Neural progenitor cell (in vitro differentiated cells): ENCODE data around the gene PCNX4. TPM values are rescaled to one million over a fixed set of nuclear protein-coding genes. Genes with fewer than 3 reads are reported as not detected.

Source experiments
- DNase-seq: peaks from one replicate; pipeline ENCODE4 v3.0.0-alpha.2; 2016; ENCODE audit warnings: low spot score
- H2AFZ ChIP-seq: fragments of 200-600 bp; sonication (generic); replicated peaks from 2 replicates; pipeline ENCODE4 v1.6.1; 2016; ENCODE audit warnings: antibody characterized with exemption
- H3F3A ChIP-seq: fragments of 200-600 bp; sonication (generic); 2 replicates; pipeline ENCODE4 v1.6.1; 2016; ENCODE audit warnings: antibody characterized with exemption, low read depth
- H3K27ac ChIP-seq: fragments of 200-600 bp; sonication (generic); 2 replicates; pipeline ENCODE4 v1.5.1; 2016; ENCODE audit warnings: mild to moderate bottlenecking
- H3K27me3 ChIP-seq: fragments of 200-600 bp; sonication (generic); 2 replicates; pipeline ENCODE4 v1.6.1; 2016; ENCODE audit warnings: mild to moderate bottlenecking, moderate library complexity
- H3K36me3 ChIP-seq: fragments of 200-600 bp; sonication (generic); 2 replicates; pipeline ENCODE4 v1.5.1; 2016
- H3K4me1 ChIP-seq: fragments of 200-600 bp; sonication (generic); 2 replicates; pipeline ENCODE4 v1.6.1; 2016; ENCODE audit warnings: mixed run types
- H3K4me2 ChIP-seq: fragments of 200-600 bp; sonication (generic); 2 replicates; pipeline ENCODE4 v1.6.1; 2016
- H3K4me3 ChIP-seq: fragments of 200-600 bp; sonication (generic); 2 replicates; pipeline ENCODE4 v1.5.1; 2016
- H3K79me2 ChIP-seq: fragments of 200-600 bp; sonication (generic); 2 replicates; pipeline ENCODE4 v1.6.1; 2016; ENCODE audit warnings: low read depth
- H3K9ac ChIP-seq: fragments of 200-600 bp; sonication (generic); 2 replicates; pipeline ENCODE4 v1.6.1; 2016
- H3K9me3 ChIP-seq: fragments of 200-600 bp; sonication (generic); 2 replicates; pipeline ENCODE4 v1.5.1; 2016; ENCODE audit warnings: low read depth
- H4K20me1 ChIP-seq: fragments of 200-600 bp; sonication (generic); 2 replicates; pipeline ENCODE4 v1.6.1; 2016; ENCODE audit warnings: low read depth
- H3K27ac Mint-ChIP-seq: 3 replicates; pipeline ENCODE4 v1.8.0; 2021; ENCODE audit warnings: mixed read lengths
- H3K27me3 Mint-ChIP-seq: 2 replicates; pipeline ENCODE4 v1.8.0; 2022; ENCODE audit warnings: low read depth, mild to moderate bottlenecking, inconsistent platforms, moderate library complexity, mixed read lengths; ENCODE audit not compliant: insufficient read depth
- H3K36me3 Mint-ChIP-seq: 3 replicates; pipeline ENCODE4 v1.8.0; 2021; ENCODE audit warnings: mixed read lengths
- H3K4me1 Mint-ChIP-seq: 3 replicates; pipeline ENCODE4 v1.8.0; 2021; ENCODE audit warnings: mixed read lengths
- H3K4me3 Mint-ChIP-seq: 3 replicates; pipeline ENCODE4 v1.8.0; 2021; ENCODE audit warnings: mild to moderate bottlenecking, moderate library complexity, mixed read lengths
- H3K9me3 Mint-ChIP-seq: 3 replicates; pipeline ENCODE4 v1.8.0; 2020; ENCODE audit warnings: mixed read lengths
- EZH2 ChIP-seq: fragments of 200-600 bp; sonication (generic); IDR thresholded peaks from 2 replicates; pipeline ENCODE4 v1.6.1; 2017; ENCODE audit warnings: antibody characterized with exemption, mild to moderate bottlenecking, moderate library complexity
- EZH2phosphoT487 ChIP-seq: fragments of 200-600 bp; sonication (generic); IDR thresholded peaks from 2 replicates; pipeline ENCODE4 v1.6.1; 2017; ENCODE audit warnings: antibody characterized with exemption
- total RNA-seq: library from RNA; depleted of rRNA; stranded (reverse); fragments of >200 nt; gene quantifications from 2 replicates; pipeline ENCODE4 v1.2.3, GENCODE V29; 2015; ENCODE audit warnings: low replicate concordance
- TF ChIP-seq, protein P1 (sequence below): fragments of 200-600 bp; sonication (generic); IDR thresholded peaks from 2 replicates; pipeline ENCODE4 v1.5.1; 2017; ENCODE audit warnings: antibody characterized with exemption, mild to moderate bottlenecking

The PCNX4 gene
- total RNA-seq, 1 donor from 2014 or later: 172 TPM

DNA sequence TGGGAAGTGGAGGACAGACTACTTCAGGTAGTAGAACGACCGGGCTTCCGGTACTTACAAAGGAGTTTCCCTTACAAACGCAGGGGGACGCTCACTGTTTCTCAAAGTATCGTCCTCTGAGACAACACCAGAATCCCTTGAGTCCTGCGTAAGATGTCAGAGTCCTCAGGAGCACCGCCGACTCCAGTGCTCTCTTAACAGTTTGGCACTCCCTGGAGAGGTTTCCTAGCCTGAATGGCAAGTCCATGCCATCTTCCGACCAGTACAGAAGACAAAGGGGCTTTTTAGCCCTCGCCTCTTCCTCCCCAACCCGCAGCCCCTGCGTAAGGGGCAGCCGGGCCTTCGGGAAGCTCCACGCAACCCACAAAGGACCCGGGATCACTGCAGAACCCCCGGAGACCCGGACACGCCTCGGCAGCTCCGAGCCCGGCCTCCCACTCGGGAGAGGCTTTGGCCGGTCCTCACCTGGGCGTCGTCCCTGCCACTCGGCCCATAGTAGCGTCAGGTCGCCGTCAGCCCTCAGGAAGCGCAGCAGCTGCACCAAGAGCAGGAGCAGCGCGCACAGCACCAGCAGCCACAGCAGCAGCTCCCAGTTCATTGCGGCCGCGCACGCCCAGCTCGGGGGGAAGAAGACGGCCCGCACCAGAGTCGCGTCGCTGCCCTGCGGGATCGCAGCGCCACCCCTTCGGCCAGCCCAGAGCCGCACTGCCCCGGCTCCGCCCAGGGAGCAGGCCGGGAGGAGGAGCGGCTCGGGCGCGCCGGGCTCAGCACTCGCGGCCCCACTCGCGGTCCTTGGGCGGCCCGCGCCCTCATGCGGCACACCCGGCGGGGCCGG is 73.2 kb downstream of the PCNX4 start, which contains the start of gene DHRS7:
Gene DHRS7 (minus strand): TSS at position 687 of the 835 bp plus-strand sequence. CDS start 89 bp downstream, at position 598.
- Histone ChIP-seq H3K79me2 (peaks cover 4% of the 10 kb centered on the region), H3K4me3 (peak within 1 kb of the TSS; percentile 75), H3K9me3 (no peaks in the 10 kb centered on the region), H3K27me3 (no peaks in the 10 kb centered on the region), H3K4me2 (peak within 1 kb of the TSS; percentile 94), H3K4me1 (peaks cover 16% of the 10 kb centered on the region), H3K36me3 (no peaks in the 10 kb centered on the region), H4K20me1 (no peaks in the 10 kb centered on the region), H3F3A (peaks cover 21% of the 10 kb centered on the region), H3K9ac (peak within 1 kb of the TSS; percentile 46), H3K27ac (no peak within 1 kb of the TSS), H2AFZ (peak within 1 kb of the TSS; percentile 99)
- peaks cover 6% of the 10 kb centered on the region for H3K36me3 Mint-ChIP-seq
- TF ChIP-seq, protein P1, sequence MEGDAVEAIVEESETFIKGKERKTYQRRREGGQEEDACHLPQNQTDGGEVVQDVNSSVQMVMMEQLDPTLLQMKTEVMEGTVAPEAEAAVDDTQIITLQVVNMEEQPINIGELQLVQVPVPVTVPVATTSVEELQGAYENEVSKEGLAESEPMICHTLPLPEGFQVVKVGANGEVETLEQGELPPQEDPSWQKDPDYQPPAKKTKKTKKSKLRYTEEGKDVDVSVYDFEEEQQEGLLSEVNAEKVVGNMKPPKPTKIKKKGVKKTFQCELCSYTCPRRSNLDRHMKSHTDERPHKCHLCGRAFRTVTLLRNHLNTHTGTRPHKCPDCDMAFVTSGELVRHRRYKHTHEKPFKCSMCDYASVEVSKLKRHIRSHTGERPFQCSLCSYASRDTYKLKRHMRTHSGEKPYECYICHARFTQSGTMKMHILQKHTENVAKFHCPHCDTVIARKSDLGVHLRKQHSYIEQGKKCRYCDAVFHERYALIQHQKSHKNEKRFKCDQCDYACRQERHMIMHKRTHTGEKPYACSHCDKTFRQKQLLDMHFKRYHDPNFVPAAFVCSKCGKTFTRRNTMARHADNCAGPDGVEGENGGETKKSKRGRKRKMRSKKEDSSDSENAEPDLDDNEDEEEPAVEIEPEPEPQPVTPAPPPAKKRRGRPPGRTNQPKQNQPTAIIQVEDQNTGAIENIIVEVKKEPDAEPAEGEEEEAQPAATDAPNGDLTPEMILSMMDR: peak; percentile 49
- TF ChIP-seq EZH2phosphoT487: no peak
- H3K27ac Mint-ChIP-seq: peak within 1 kb of the TSS; percentile 99
- peak within 1 kb of the TSS; percentile 99 for H3K4me3 Mint-ChIP-seq
- peaks cover 2% of the 10 kb centered on the region for H3K27me3 Mint-ChIP-seq
- DNase-seq: peak; percentile 92
- peaks cover 19% of the 10 kb centered on the region for H3K4me1 Mint-ChIP-seq
- H3K9me3 Mint-ChIP-seq: no peaks in the 10 kb centered on the region

GRCh38 chr14:60165547-60165876 is 73.8 kb downstream of the PCNX4 start:
- no peaks in the 10 kb centered on the region for H3K9me3 ChIP-seq
- DNase-seq: no peak
- no peak overlapping the region for H3K9ac ChIP-seq
- H3K27ac Mint-ChIP-seq: peak overlapping the region; percentile 94
- peaks cover 16% of the 10 kb centered on the region for H3K4me1 ChIP-seq
- peaks cover 19% of the 10 kb centered on the region for H3K4me1 Mint-ChIP-seq
- H3K9me3 Mint-ChIP-seq: no peaks in the 10 kb centered on the region
- H3K4me3 Mint-ChIP-seq: peak overlapping the region; percentile 85
- no peaks in the 10 kb centered on the region for H3K36me3 ChIP-seq
- H3K79me2 ChIP-seq: peaks cover 4% of the 10 kb centered on the region
- H3K4me2 ChIP-seq: peak overlapping the region; percentile 94
- H3K27me3 Mint-ChIP-seq: peaks cover 2% of the 10 kb centered on the region
- no peaks in the 10 kb centered on the region for H4K20me1 ChIP-seq
- TF ChIP-seq EZH2: no peak
- TF ChIP-seq EZH2phosphoT487: no peak
- TF ChIP-seq, protein P1: no peak
- H3K36me3 Mint-ChIP-seq: peaks cover 6% of the 10 kb centered on the region
- peak overlapping the region; percentile 99 for H2AFZ ChIP-seq
- H3K4me3 ChIP-seq: peak overlapping the region; percentile 75
- H3F3A ChIP-seq: peaks cover 21% of the 10 kb centered on the region
- no peaks in the 10 kb centered on the region for H3K27me3 ChIP-seq
- no peak overlapping the region for H3K27ac ChIP-seq

DNA sequence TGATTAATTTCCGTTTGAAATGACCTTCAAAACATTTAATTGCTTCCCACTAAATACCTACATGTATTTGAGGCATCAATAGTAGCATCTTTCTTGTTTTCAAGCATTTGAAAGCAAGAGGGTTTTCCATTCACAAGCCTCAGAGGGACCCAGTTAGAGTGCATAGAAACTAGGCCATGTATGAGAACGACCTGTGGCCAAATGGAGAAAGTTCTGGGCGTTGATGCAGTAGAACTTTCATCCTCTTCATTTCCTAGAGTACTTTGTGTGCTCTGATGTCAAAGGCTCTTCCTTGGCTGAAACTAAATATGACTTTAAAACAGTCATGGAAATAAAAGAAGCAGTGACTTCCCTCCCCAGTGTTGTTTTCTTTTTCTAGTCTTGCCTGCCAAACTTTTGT is 74.4 kb downstream of the PCNX4 start:
- Mint-ChIP-seq H3K27ac (no peak overlapping the region), H3K4me1 (peaks cover 19% of the 10 kb centered on the region), H3K36me3 (peaks cover 5% of the 10 kb centered on the region), H3K4me3 (peak overlapping the region; percentile 85), H3K27me3 (peaks cover 5% of the 10 kb centered on the region), H3K9me3 (peaks cover 4% of the 10 kb centered on the region)
- Histone ChIP-seq H3K79me2 (peaks cover 4% of the 10 kb centered on the region), H3K27ac (no peak overlapping the region), H3K4me1 (peaks cover 16% of the 10 kb centered on the region), H3F3A (peaks cover 21% of the 10 kb centered on the region), H2AFZ (no peak overlapping the region), H3K9me3 (no peaks in the 10 kb centered on the region), H3K4me3 (no peak overlapping the region), H3K4me2 (no peak overlapping the region), H3K9ac (no peak overlapping the region), H4K20me1 (no peaks in the 10 kb centered on the region), H3K36me3 (no peaks in the 10 kb centered on the region), H3K27me3 (no peaks in the 10 kb centered on the region)
- DNase-seq: no peak
- TF ChIP-seq EZH2phosphoT487 (no peak), EZH2 (no peak)
- TF ChIP-seq, protein P1: no peak
